Thyroid gland (tissue), 4 donors: ENCODE data around the gene GRIFIN.

ENCODE experiments used
- POLR2A ChIP-seq, 2 donors: fragments of 450-650 bp; IDR thresholded peaks; one replicate each; pipeline ENCODE4 v1.6.1; 2017; ENCODE audit warnings: antibody characterized with exemption in 2 of 2, mild to moderate bottlenecking in 2 of 2, moderate library complexity in 1 of 2
- TF ChIP-seq, protein P1 (sequence below), 6 experiments: fragments of 200-600 bp in 3 of 6; fragments of 450-650 bp in 3 of 6; sonication (generic) in 3 of 6; IDR thresholded peaks; one replicate each; pipeline ENCODE4 v1.5.1; 2016 to 2019; ENCODE audit warnings: antibody characterized with exemption in 6 of 6, mild to moderate bottlenecking in 2 of 6, inconsistent platforms in 1 of 6, moderate library complexity in 1 of 6

DNA sequence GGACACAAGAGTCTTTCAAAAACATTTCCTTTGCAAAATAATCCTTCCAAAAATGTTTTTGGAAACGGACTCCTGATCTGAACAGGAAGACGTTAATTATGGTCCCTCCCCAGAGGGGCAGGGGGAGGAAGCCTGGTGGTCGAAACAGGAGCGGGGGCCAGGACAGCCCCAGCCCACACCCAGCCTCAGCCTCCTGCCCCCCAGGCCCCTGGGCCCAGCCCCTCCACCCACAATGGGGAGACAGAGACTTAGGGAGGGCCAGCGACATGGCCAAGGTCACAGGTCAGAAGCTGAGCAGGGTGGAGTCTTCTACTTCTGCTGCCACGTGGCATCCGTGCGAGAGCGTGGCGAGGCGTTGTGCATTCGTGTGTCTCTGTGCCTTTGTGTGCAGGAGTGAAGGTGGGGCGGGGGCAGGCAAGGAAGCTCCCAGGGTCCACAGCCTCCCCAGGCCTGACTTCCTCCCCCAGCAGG, 14.0 kb upstream of the GRIFIN start:
- TF ChIP-seq, protein P1, sequence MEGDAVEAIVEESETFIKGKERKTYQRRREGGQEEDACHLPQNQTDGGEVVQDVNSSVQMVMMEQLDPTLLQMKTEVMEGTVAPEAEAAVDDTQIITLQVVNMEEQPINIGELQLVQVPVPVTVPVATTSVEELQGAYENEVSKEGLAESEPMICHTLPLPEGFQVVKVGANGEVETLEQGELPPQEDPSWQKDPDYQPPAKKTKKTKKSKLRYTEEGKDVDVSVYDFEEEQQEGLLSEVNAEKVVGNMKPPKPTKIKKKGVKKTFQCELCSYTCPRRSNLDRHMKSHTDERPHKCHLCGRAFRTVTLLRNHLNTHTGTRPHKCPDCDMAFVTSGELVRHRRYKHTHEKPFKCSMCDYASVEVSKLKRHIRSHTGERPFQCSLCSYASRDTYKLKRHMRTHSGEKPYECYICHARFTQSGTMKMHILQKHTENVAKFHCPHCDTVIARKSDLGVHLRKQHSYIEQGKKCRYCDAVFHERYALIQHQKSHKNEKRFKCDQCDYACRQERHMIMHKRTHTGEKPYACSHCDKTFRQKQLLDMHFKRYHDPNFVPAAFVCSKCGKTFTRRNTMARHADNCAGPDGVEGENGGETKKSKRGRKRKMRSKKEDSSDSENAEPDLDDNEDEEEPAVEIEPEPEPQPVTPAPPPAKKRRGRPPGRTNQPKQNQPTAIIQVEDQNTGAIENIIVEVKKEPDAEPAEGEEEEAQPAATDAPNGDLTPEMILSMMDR (IDR thresholded peaks at IDR 0.05) = no peak
- TF ChIP-seq POLR2A (IDR thresholded peaks at IDR 0.05) = no peak
